Activated B cell treated with CpG ODN at 0.5 μM for 24 hours (primary cell): ENCODE results near the gene MAP3K13. TPM values are rescaled to one million over a fixed set of nuclear protein-coding genes. Genes with fewer than 3 reads are reported as not detected.

Experiments
- ATAC-seq: fragments of 200-7000 bp; cut with Tn5 transposase; one replicate; pipeline ENCODE4 v1.10.0; 2021; ENCODE audit warnings: low read depth, mild to moderate bottlenecking, moderate library complexity
- CTCF ChIA-PET: fragments of 350-600 bp; sonication (Branson Sonifier 250); formaldehyde crosslinking; loops from one replicate; lab custom pipeline; 2021; ENCODE audit warnings: antibody characterized with exemption; lab: Charles Lee
- POLR2A ChIA-PET: fragments of 350-600 bp; sonication (Branson Sonifier 250); formaldehyde crosslinking; loops from one replicate; lab custom pipeline; 2021; ENCODE audit warnings: antibody characterized with exemption; lab: Charles Lee
- DNase-seq: peaks from one replicate; pipeline ENCODE4 v3.0.0; 2022
- H3K27ac Mint-ChIP-seq: one replicate; pipeline ENCODE4 v1.8.0; 2020; ENCODE audit warnings: mixed read lengths
- H3K27me3 Mint-ChIP-seq: one replicate; pipeline ENCODE4 v1.8.0; 2021; ENCODE audit warnings: mixed read lengths
- H3K36me3 Mint-ChIP-seq: one replicate; pipeline ENCODE4 v1.8.0; 2021; ENCODE audit warnings: low read depth, mixed read lengths
- H3K4me1 Mint-ChIP-seq: one replicate; pipeline ENCODE4 v1.8.0; 2021; ENCODE audit warnings: mixed read lengths
- H3K4me3 Mint-ChIP-seq: one replicate; pipeline ENCODE4 v1.8.0; 2020; ENCODE audit warnings: mild to moderate bottlenecking, mixed read lengths
- H3K9me3 Mint-ChIP-seq: one replicate; pipeline ENCODE4 v1.8.0; 2020; ENCODE audit warnings: mixed read lengths
- intact Hi-C: fragments of 100-400 bp; cut with micrococcal nuclease; formaldehyde crosslinking; loops from one replicate; pipeline ENCODE4 v1.15.1; 2024
- total RNA-seq: library from RNA; stranded (reverse); gene quantifications from 2 replicates; pipeline ENCODE4 v1.2.3, GENCODE V29; 2022
- TF ChIP-seq, protein P1 (sequence below): fragments of 200-600 bp; IDR thresholded peaks from one replicate; pipeline ENCODE4 v1.8.0; 2022; ENCODE audit warnings: antibody characterized with exemption, mild to moderate bottlenecking

Gene MAP3K13
- total RNA-seq, 1 donor from 2014 or later, result 10.5 TPM

DNA sequence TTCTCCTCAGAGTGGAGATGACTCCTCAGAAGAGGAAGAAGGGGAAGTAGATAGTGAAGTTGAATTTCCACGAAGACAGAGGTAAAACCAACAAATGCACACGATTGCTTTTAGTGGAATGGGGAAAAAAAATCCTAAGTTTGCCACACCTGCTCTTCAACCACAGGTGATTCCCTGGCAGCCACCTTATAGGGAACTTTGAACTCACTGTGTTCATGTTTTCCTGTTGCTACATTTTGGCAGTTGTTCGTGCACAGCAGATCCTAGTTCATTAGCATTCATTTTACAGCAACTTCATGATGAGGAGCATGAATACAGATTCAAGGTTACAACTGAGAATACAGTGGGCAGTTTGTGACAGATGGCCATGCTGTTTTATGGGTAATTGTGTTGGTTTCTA lies 114.4 kb downstream of the MAP3K13 start:
- Mint-ChIP-seq H3K9me3 (no peaks in the 10 kb centered on the region), H3K27me3 (no peaks in the 10 kb centered on the region), H3K27ac (no peak overlapping the region), H3K4me1 (no peaks in the 10 kb centered on the region), H3K4me3 (no peak overlapping the region), H3K36me3 (peaks cover 18% of the 10 kb centered on the region)
- DNase-seq, result no peak
- CTCF ChIA-PET, result no interaction called here
- POLR2A ChIA-PET, result no interaction called here
- TF ChIP-seq, protein P1, sequence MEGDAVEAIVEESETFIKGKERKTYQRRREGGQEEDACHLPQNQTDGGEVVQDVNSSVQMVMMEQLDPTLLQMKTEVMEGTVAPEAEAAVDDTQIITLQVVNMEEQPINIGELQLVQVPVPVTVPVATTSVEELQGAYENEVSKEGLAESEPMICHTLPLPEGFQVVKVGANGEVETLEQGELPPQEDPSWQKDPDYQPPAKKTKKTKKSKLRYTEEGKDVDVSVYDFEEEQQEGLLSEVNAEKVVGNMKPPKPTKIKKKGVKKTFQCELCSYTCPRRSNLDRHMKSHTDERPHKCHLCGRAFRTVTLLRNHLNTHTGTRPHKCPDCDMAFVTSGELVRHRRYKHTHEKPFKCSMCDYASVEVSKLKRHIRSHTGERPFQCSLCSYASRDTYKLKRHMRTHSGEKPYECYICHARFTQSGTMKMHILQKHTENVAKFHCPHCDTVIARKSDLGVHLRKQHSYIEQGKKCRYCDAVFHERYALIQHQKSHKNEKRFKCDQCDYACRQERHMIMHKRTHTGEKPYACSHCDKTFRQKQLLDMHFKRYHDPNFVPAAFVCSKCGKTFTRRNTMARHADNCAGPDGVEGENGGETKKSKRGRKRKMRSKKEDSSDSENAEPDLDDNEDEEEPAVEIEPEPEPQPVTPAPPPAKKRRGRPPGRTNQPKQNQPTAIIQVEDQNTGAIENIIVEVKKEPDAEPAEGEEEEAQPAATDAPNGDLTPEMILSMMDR, result no peak
- ATAC-seq, result no peak
- intact Hi-C loops, result no loop called here

DNA sequence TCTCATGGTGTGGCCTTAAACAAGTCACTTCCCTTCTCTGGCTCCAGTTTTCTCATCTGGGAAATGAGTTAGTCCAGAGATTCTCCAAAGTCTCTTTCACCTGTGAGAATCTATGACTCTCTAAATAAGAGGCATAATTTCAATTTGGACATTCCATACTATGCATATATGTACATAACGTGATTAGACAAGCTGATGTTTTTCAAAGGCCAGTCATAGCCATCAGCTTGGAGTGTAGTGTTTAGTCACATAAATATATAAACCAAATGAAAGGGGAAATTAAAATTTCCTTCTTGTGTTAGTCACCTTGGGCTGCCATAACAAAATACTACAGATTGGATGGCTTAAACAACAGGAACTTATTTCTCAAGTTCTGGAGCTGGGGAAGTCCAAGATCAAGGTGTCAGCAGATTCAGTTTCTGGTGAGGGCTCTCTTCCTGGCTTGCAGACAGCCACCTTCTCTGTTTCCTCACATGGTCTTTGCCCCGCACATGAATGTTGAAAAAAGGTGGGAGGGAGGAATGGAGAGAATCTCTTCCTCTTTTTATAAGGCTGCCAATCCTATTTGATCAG lies 116.5 kb downstream of the MAP3K13 start:
- Mint-ChIP-seq H3K27me3 (no peaks in the 10 kb centered on the region), H3K27ac (no peak overlapping the region), H3K9me3 (no peaks in the 10 kb centered on the region), H3K36me3 (peaks cover 22% of the 10 kb centered on the region), H3K4me1 (peaks cover 2% of the 10 kb centered on the region), H3K4me3 (no peak overlapping the region)
- DNase-seq (no peak), ATAC-seq (no peak)
- ChIA-PET CTCF (no interaction called here), POLR2A (no interaction called here)
- TF ChIP-seq, protein P1, result no peak
- intact Hi-C loops, result no loop called here

DNA sequence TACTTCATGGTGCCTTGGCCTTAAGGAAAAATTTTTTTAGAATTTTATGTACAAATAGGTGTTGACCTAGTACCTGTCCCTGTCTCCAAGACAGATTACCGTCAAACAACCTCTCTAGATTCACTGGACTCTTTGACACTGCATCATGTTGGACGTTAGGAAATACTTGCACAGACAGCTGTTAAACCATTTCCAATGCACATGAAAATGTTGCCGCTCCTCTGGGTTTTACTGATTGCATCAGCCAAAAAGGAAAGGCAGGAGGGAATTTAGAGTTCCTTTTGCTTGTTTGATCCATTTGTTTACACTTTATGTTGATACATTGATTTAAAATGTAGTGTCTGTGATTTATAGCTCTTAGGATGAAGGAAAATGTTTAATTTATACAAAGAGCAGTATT lies 121.4 kb downstream of the MAP3K13 start:
- Mint-ChIP-seq H3K4me3 (no peak overlapping the region), H3K27ac (no peak overlapping the region), H3K36me3 (peaks cover 50% of the 10 kb centered on the region), H3K4me1 (peaks cover 2% of the 10 kb centered on the region), H3K9me3 (no peaks in the 10 kb centered on the region), H3K27me3 (no peaks in the 10 kb centered on the region)
- CTCF ChIA-PET, result no interaction called here
- intact Hi-C loops, result no loop called here
- ATAC-seq, result no peak
- DNase-seq, result no peak
- TF ChIP-seq, protein P1, result no peak
- POLR2A ChIA-PET, result no interaction called here

DNA sequence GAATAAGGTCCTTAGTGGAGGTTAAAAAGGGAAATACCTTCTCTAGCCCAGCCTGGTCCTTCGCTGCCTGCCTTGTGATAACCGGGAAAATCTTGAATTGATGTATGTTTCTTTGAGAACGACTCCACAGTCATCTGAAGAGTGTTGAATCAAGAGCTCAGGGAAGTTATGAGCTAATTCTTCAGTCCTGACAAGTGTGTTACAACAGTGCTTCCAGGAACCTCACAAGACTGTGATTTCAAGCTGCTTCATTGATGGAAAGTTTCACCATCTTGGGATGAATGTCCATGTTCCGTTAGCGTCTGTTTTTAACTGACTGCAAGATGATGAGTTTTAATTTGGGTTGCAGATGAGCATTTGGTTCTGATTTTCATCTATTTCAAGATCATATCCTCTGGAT lies 123.5 kb downstream of the MAP3K13 start:
- Mint-ChIP-seq H3K9me3 (no peaks in the 10 kb centered on the region), H3K27ac (no peak overlapping the region), H3K4me1 (peaks cover 2% of the 10 kb centered on the region), H3K27me3 (no peaks in the 10 kb centered on the region), H3K36me3 (peaks cover 64% of the 10 kb centered on the region), H3K4me3 (no peak overlapping the region)
- DNase-seq (no peak), ATAC-seq (no peak)
- TF ChIP-seq, protein P1, result no peak
- ChIA-PET POLR2A (interaction anchor here (0.7 kb wide), 1 partner anchor 1014 kb away, joined by 5 read pairs; no protein-coding TSS in a partner anchor), CTCF (no interaction called here)
- intact Hi-C loops, result no loop called here

DNA sequence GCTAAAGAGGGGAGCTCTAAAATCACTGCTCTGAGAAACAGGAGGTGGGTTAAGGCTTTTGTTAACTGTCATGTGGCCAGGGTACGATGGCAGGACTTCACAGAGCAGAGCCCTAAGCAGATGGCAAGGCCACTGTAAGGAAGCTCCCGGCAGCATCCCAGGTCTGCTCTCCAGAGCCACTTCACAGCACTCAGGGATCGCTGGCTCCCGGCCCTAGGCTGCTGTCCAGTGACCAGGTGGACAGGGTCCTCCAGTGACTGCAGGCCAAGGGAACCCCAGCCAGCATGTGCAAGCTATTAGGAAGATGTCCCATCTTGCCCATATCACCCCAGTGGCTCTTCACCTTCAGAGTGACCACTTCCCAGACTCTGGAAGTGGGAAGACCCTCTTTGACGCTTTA lies 125.5 kb downstream of the MAP3K13 start:
- H3K4me1 Mint-ChIP-seq, result no peaks in the 10 kb centered on the region
- CTCF ChIA-PET, result interaction anchor here (1.0 to 1.1 kb wide), 2 partner anchors 9 to 71 kb away, joined by 3 read pairs; no protein-coding TSS in a partner anchor
- peaks cover 64% of the 10 kb centered on the region for H3K36me3 Mint-ChIP-seq
- intact Hi-C loops, result no loop called here
- ATAC-seq, result no peak
- no peak overlapping the region for H3K4me3 Mint-ChIP-seq
- no peak overlapping the region for H3K27ac Mint-ChIP-seq
- POLR2A ChIA-PET, result no interaction called here
- H3K9me3 Mint-ChIP-seq, result no peaks in the 10 kb centered on the region
- TF ChIP-seq, protein P1, result no peak
- H3K27me3 Mint-ChIP-seq, result no peaks in the 10 kb centered on the region
- DNase-seq, result no peak
